GM12875 (cell line): ENCODE results near the gene UBASH3B.

Experiments
- H3K4me3 ChIP-seq: one replicate; pipeline ENCODE4 v1.5.1; 2011; ENCODE audit warnings: low read depth, low read length, control low read depth
- CTCF ChIP-seq: IDR thresholded peaks from 2 replicates; pipeline ENCODE4 v1.5.1; 2011; ENCODE audit warnings: low read depth, mild to moderate bottlenecking, control low read depth, inconsistent platforms, low read length, moderate library complexity, borderline replicate concordance; ENCODE audit not compliant: insufficient read depth

UBASH3B gene

GRCh38 chr11:122659676-122660554 is 4.4 kb downstream of the UBASH3B start:
- peak overlapping the region; percentile 19 for H3K4me3 ChIP-seq
- TF ChIP-seq CTCF = no peak

GRCh38 chr11:122661182-122661945 is 5.8 kb downstream of the UBASH3B start:
- no peak overlapping the region for H3K4me3 ChIP-seq
- TF ChIP-seq CTCF = no peak

- no peak for TF ChIP-seq CTCF
- H3K4me3 ChIP-seq = no peak overlapping the region
Observed at GRCh38 chr11:122663056-122663740, 7.7 kb downstream of the UBASH3B start.

- H3K4me3 ChIP-seq = no peak overlapping the region
- TF ChIP-seq CTCF = no peak
Observed at GRCh38 chr11:122663764-122664163, 8.2 kb downstream of the UBASH3B start.

GRCh38 chr11:122664188-122664587 is 8.7 kb downstream of the UBASH3B start:
- no peak overlapping the region for H3K4me3 ChIP-seq
- no peak for TF ChIP-seq CTCF

- TF ChIP-seq CTCF = no peak
- no peak overlapping the region for H3K4me3 ChIP-seq
Observed at GRCh38 chr11:122665861-122666260, 10.3 kb downstream of the UBASH3B start.

- no peak overlapping the region for H3K4me3 ChIP-seq
- TF ChIP-seq CTCF = no peak
Observed at GRCh38 chr11:122666743-122667142, 11.2 kb downstream of the UBASH3B start.
